ENCODE measurements around the gene UNC45A.
A peak's percentile ranks its signal among the peaks of the same experiment; 100 is the strongest.

Gene UNC45A

GRCh38 chr15:90946538-90946937 is 11.5 kb downstream of the UNC45A start:
- DNase-seq (ENCODE audit: low read depth in 2 of 2) = no peak

DNA sequence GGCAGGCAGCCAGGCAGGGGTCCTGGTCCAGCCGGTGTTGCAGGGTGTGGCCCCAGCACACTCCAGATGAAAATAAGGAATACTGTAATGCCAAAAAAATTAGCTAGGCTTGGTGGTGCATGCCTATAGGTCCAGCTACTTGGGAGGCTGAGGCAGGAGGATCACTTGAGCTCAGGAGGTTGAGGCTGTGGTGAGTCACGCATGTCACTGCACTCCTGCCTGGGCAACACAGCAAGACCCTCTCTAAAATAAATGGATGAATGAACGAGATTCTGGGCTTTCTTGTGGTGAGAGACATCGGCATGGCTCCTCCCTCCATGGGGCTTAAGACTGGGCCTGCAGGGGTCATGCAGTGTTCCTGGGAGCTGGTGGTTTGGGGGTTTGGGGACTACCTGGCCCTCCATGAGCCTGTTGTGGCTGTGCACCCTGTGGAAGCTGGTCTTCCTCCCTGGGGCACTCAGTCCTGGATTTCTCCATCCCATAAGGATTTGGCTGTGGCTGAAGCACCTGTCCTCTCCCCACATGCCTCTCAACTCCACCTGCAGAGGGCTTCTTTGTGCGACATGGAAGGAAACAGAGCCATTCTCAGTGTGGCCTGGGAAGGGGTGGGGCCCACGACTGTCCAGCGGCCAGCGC is 12.0 kb downstream of the UNC45A start:
- DNase-seq (ENCODE audit: low read depth in 2 of 2) = no peak

DNA sequence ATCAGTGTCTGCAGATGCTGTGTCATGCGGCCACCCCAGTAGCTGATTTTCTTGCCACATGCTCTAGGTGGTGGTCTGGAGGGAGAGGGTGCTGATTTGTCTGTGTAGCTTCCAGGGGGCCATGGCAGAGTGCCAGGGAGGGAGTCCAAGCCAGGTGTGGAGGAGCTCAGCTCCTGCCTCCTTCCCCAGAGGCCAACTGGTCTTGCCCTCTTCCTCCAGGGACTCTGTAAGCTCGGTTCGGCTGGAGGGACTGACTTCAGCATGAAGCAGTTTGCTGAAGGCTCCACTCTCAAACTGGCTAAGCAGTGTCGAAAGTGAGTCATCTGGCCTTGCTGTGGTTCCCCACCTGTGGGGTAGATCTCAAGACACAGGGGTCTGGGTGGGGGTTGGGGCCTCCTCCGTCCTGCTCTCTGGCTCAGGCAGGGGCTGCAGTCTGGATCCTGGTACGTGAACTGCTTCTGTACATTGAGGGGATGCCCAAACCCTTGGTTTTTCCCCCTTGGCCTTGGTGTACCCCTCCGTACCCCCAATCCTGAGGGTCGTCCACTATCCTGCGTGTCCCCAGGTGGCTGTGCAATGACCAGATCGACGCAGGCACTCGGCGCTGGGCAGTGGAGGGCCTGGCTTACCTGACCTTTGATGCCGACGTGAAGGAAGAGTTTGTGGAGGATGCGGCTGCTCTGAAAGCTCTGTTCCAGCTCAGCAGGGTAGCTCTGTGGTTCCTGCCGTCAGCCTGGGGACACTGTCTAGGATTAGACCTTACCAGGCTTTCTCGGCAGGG is 12.7 kb downstream of the UNC45A start:
- DNase-seq (ENCODE audit: low read depth in 2 of 2) = no peak

- no peak for DNase-seq (ENCODE audit: low read depth in 2 of 2)
These were observed 13.4 kb downstream of the UNC45A start for GRCh38 chr15:90948506-90948905.

GRCh38 chr15:90949979-90950675 is 15.0 kb downstream of the UNC45A start:
- no peak for DNase-seq (ENCODE audit: low read depth in 2 of 2)

- no peak for DNase-seq (ENCODE audit: low read depth in 2 of 2)
These were observed 15.6 kb downstream of the UNC45A start for GRCh38 chr15:90950676-90951075.

GRCh38 chr15:90952901-90953677 is 18.0 kb downstream of the UNC45A start:
- DNase-seq (ENCODE audit: low read depth in 2 of 2) = no peak

DNA sequence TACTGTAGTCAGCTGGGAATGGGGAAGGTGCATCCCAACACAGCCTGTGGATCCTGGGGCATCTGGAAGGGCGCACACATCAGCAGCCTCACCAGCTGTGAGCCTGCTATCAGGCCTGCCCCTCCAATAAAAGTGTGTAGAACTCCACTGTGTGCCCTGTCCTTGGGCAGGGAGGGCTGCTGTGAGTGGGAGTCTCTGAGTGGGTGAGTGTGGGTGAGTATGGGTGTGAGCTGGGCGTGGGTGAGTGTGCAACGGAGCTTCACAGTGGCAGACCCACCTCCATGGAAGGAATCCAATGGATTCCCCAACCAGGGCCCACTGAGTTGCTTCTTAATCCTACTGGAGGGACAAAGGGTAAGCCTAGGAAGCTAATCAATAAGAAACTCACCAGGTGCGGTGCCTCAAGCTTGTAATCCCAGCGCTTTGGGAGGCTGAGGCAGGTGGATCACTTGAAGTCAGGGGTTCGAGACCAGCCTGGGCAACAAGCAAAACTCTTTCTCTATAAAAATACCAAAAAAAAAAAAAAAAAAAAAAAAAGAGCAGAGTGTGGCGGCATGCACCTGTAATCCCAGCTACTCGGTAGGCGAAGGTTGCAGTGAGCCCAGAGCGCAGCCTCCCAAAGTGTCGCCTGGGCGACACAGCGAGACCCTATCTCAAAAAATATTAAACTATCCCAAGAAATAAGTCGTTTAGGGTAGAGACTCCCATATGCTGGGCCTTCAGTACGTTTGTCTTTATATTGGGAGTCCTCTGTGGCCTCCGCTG is 19.0 kb downstream of the UNC45A start:
- no peak for DNase-seq (ENCODE audit: low read depth in 2 of 2)

- peak; percentile 90 to 91 for DNase-seq (ENCODE audit: low read depth in 2 of 2)
These were observed 19.9 kb downstream of the UNC45A start, which contains the start of gene RCCD1 for GRCh38 chr15:90954712-90955623. Gene RCCD1, plus strand, starts transcription at chr15:90954884. Its CDS starts 1,851 bp downstream, at chr15:90956735.

DNA sequence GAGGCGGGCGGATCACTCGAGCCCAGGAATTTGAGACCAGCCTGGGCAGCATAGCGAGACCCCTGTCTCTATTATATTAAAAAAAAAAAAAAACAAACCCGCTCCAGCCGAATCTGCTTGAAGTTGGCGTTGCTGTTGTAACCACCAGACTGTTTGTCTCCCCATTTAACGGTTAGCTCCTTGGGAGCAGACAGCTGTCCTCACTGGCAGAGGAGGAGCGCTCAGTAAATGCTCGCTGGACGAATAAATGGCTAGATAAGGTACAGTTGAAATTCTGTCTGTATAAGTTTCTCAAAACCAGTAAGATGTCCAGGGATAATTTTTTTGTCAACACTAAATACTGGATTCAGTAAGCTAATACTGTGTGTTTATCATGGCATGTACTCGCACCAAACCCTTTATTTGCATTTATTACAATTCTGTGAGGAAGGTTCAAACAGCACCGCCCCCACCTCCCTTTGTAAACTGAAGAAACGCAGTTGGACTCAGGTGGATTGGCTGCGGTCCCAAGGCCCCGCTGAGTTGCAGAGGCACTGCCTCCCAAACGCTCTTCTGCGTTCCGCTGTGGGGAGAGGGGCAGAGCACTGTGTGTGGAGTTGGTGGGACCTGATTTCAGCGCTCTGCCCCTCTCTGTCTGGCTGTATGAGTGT is 20.7 kb downstream of the UNC45A start:
- no peak for DNase-seq (ENCODE audit: low read depth in 2 of 2)

DNA sequence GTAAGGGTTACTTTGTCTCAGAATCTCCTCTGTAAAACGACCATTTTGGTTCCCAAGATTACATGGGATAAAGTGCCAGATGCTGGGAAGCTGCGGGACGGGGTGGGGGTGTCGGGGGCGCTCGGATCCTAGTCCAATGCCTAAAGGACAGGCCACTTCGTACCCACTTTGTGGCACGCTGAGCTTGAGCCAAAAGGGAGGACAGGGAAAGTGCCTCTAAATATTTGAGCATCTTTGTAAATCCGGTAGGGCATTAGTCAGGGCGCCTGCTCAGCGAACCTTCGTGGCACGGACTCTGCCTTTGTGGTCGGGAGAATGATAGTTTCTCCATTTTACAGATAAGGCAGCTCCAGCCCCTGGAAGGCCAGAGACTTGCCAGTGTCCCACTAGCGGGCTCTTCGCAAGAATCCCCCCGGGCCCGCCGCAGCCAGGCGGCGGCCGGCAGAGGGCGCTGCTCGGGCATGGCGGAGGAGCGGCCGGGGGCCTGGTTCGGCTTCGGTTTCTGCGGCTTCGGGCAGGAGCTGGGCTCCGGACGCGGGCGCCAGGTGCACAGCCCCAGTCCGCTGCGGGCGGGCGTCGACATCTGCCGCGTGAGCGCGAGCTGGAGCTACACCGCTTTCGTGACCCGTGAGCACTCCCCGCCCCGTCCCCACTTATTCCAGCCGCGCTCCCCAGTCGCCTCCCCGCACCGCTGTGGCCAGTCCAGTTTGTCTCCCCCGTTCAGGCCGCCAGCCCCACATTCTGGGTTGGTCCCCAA is 21.4 kb downstream of the UNC45A start:
- peak in 1 of 2 donors; percentile 52 for DNase-seq (ENCODE audit: low read depth in 2 of 2)

GRCh38 chr15:90957031-90957790 is 22.1 kb downstream of the UNC45A start:
- DNase-seq (ENCODE audit: low read depth in 2 of 2) = no peak

- DNase-seq (ENCODE audit: low read depth in 2 of 2) = no peak
These were observed 22.7 kb downstream of the UNC45A start for GRCh38 chr15:90957791-90958190.

DNA sequence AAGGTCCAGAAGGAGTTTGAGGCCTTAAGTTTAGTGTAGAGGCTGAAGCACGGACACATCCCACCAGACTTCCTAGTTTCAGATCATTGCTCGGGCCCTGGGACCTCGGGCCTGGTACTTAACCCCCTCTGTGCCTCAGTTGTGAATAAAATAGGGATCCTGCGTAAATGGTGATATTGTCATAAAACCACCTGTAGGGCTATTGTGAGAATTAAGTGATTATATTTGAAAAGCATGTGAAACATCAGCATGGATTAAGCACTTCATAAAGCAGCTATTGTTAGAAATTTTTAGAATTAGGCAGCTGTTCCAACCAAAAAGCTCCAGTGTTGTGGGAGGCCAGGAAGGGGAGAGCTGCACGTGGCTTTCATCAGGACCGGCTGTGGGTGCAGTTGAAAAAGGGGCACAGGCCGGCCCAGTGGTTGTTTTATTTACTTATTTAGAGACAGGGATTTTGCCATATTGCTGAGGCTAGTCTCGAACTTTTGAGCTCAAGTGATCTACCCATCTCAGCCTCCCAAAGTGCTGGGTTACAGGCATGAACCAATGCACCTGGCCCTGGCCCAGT is 24.0 kb downstream of the UNC45A start:
- no peak for DNase-seq (ENCODE audit: low read depth in 2 of 2)

GRCh38 chr15:90959894-90960293 is 24.8 kb downstream of the UNC45A start:
- DNase-seq (ENCODE audit: low read depth in 2 of 2) = no peak

- no peak for DNase-seq (ENCODE audit: low read depth in 2 of 2)
These were observed 25.4 kb downstream of the UNC45A start for GRCh38 chr15:90960298-90961091.

GRCh38 chr15:90962021-90962420 is 26.9 kb downstream of the UNC45A start:
- DNase-seq (ENCODE audit: low read depth in 2 of 2) = no peak

All from stimulated activated CD4-positive, alpha-beta T cell treated with anti-CD3 and anti-CD28 coated beads, Interleukin-15, amount 100 ng/mL, for 48 hours (primary cell).